Activated CD8-positive, alpha-beta memory T cell treated with anti-CD3 and anti-CD28 coated beads, Interleukin-2, amount 50 U/mL, for 1 hour (primary cell): Measurements from ENCODE around the gene PRXL2B.
"Not testable (repeated sequence)": the region's sequence is repeated elsewhere in the genome, so short reads cannot be mapped to it uniquely, and the experiment has no call there.

Source experiments
- DNase-seq: peaks from one replicate; pipeline ENCODE4 v3.0.0-alpha.2; 2020; ENCODE audit errors: extremely low read depth

PRXL2B gene

GRCh38 chr1:2612591-2613365 is 26.2 kb downstream of the PRXL2B start:
- DNase-seq, result no peak

GRCh38 chr1:2614145-2614544 is 27.6 kb downstream of the PRXL2B start:
- no peak for DNase-seq

- no peak for DNase-seq
Observed at GRCh38 chr1:2617971-2618470, 31.4 kb downstream of the PRXL2B start.

- DNase-seq, result no peak
Observed at GRCh38 chr1:2623571-2624337, 37.2 kb downstream of the PRXL2B start.

- no peak for DNase-seq
Observed at GRCh38 chr1:2624735-2625300, 38.2 kb downstream of the PRXL2B start.

GRCh38 chr1:2625311-2625710 is 38.7 kb downstream of the PRXL2B start:
- no peak for DNase-seq

GRCh38 chr1:2625748-2626147 is 39.2 kb downstream of the PRXL2B start:
- DNase-seq, result not testable (repeated sequence)

GRCh38 chr1:2627746-2628145 is 41.2 kb downstream of the PRXL2B start:
- DNase-seq, result no peak

GRCh38 chr1:2628191-2628932 is 41.8 kb downstream of the PRXL2B start:
- no peak for DNase-seq

GRCh38 chr1:2628933-2629626 is 42.5 kb downstream of the PRXL2B start:
- DNase-seq, result no peak

GRCh38 chr1:2629627-2630497 is 43.3 kb downstream of the PRXL2B start:
- no peak for DNase-seq

GRCh38 chr1:2630498-2631135 is 44.0 kb downstream of the PRXL2B start:
- DNase-seq, result no peak

GRCh38 chr1:2631136-2632050 is 44.8 kb downstream of the PRXL2B start:
- DNase-seq, result no peak

- no peak for DNase-seq
Observed at GRCh38 chr1:2632051-2632430, 45.5 kb downstream of the PRXL2B start.

GRCh38 chr1:2632561-2633361 is 46.2 kb downstream of the PRXL2B start, which contains the start of gene MMEL1:
Gene MMEL1, minus strand, starts transcription at chr1:2633016. Its CDS starts 3,532 bp downstream, at chr1:2629484.
- no peak for DNase-seq

GRCh38 chr1:2633366-2633935 is 46.9 kb downstream of the PRXL2B start:
- DNase-seq, result no peak

- DNase-seq, result no peak
Observed at GRCh38 chr1:2633936-2634491, 47.4 kb downstream of the PRXL2B start.
